Measurements from ENCODE around the gene EFNB3. TPM values are rescaled to one million over a fixed set of nuclear protein-coding genes. Genes with fewer than 3 reads are reported as not detected.

EFNB3 gene
- polyA plus RNA-seq, 1 donor from 2014 or later, result 36.4 TPM

DNA sequence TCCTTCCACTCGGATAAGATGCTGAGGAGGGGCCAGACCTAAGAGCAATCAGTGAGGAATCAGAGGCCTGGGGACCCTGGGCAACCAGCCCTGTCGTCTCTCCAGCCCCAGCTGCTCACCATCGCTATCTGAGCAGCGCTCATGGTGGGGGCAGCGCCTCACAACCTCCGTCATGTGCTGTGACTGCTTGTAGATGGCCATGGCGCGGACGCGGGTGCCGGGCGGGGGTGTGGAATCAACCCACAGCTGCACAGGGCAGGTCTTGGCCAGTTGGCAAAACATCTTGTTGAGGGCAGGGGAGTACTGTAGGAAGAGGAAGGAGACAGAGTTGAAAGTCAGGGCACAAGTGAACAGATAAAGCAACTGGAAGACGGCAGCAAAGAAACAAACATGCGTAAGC is 30.1 kb upstream of the EFNB3 start:
- no peak overlapping the region for H3K4me3 ChIP-seq (ENCODE audit: low read length)
- no peaks in the 10 kb centered on the region for H3K9me3 ChIP-seq (ENCODE audit: low read length)
- no peaks in the 10 kb centered on the region for H3K9me2 ChIP-seq (ENCODE audit: insufficient read depth, low read length)
- H3K4me2 ChIP-seq (ENCODE audit: low read length), result no peak overlapping the region
- TF ChIP-seq TAF1 (IDR thresholded peaks at IDR 0.05; ENCODE audit: low read depth) (no peak), CTCF (IDR thresholded peaks at IDR 0.05; ENCODE audit: poor library complexity, severe bottlenecking) (no peak), POLR2AphosphoS5 (IDR thresholded peaks at IDR 0.05) (no peak), EZH2 (IDR thresholded peaks at IDR 0.05; ENCODE audit: borderline replicate concordance, insufficient read depth, low read length, poor library complexity, severe bottlenecking) (no peak), SMC3 (conservative IDR thresholded peaks at IDR 0.05; ENCODE audit: poor library complexity) (no peak), EP300 (conservative IDR thresholded peaks at IDR 0.05; ENCODE audit: poor library complexity, severe bottlenecking) (no peak), MXI1 (conservative IDR thresholded peaks at IDR 0.05; ENCODE audit: poor library complexity, severe bottlenecking) (no peak), RAD21 (conservative IDR thresholded peaks at IDR 0.05) (no peak)
- TF ChIP-seq, protein P1, sequence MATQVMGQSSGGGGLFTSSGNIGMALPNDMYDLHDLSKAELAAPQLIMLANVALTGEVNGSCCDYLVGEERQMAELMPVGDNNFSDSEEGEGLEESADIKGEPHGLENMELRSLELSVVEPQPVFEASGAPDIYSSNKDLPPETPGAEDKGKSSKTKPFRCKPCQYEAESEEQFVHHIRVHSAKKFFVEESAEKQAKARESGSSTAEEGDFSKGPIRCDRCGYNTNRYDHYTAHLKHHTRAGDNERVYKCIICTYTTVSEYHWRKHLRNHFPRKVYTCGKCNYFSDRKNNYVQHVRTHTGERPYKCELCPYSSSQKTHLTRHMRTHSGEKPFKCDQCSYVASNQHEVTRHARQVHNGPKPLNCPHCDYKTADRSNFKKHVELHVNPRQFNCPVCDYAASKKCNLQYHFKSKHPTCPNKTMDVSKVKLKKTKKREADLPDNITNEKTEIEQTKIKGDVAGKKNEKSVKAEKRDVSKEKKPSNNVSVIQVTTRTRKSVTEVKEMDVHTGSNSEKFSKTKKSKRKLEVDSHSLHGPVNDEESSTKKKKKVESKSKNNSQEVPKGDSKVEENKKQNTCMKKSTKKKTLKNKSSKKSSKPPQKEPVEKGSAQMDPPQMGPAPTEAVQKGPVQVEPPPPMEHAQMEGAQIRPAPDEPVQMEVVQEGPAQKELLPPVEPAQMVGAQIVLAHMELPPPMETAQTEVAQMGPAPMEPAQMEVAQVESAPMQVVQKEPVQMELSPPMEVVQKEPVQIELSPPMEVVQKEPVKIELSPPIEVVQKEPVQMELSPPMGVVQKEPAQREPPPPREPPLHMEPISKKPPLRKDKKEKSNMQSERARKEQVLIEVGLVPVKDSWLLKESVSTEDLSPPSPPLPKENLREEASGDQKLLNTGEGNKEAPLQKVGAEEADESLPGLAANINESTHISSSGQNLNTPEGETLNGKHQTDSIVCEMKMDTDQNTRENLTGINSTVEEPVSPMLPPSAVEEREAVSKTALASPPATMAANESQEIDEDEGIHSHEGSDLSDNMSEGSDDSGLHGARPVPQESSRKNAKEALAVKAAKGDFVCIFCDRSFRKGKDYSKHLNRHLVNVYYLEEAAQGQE (IDR thresholded peaks at IDR 0.05; ENCODE audit: borderline replicate concordance), result no peak
- no peaks in the 10 kb centered on the region for H3K79me2 ChIP-seq (replicated peaks; ENCODE audit: insufficient read depth, low read length)
- peaks cover 11% of the 10 kb centered on the region for H3K36me3 ChIP-seq (ENCODE audit: insufficient read depth, low read length)
- H3K27ac ChIP-seq (ENCODE audit: low read length), result no peak overlapping the region
- H2AFZ ChIP-seq (ENCODE audit: low read depth, low read length), result no peak overlapping the region
- no peaks in the 10 kb centered on the region for H3F3A ChIP-seq (ENCODE audit: insufficient read depth, low read length, poor library complexity, severe bottlenecking)
- no peaks in the 10 kb centered on the region for H4K20me1 ChIP-seq (ENCODE audit: insufficient read depth)
- no peaks in the 10 kb centered on the region for H3K27me3 ChIP-seq (ENCODE audit: insufficient read depth, low read depth, low read length)
- no peak overlapping the region for H3K9ac ChIP-seq (ENCODE audit: low read length)

GRCh38 chr17:7676533-7676932 is 28.5 kb upstream of the EFNB3 start:
- Histone ChIP-seq H2AFZ (ENCODE audit: low read depth, low read length) (no peak overlapping the region), H3K9me2 (ENCODE audit: insufficient read depth, low read length) (no peaks in the 10 kb centered on the region), H3K4me2 (ENCODE audit: low read length) (no peak overlapping the region), H3K9me3 (ENCODE audit: low read length) (no peaks in the 10 kb centered on the region), H3F3A (ENCODE audit: insufficient read depth, low read length, poor library complexity, severe bottlenecking) (no peaks in the 10 kb centered on the region), H3K4me3 (ENCODE audit: low read length) (no peak overlapping the region), H4K20me1 (ENCODE audit: insufficient read depth) (no peaks in the 10 kb centered on the region), H3K27me3 (ENCODE audit: insufficient read depth, low read depth, low read length) (no peaks in the 10 kb centered on the region), H3K79me2 (replicated peaks; ENCODE audit: insufficient read depth, low read length) (no peaks in the 10 kb centered on the region), H3K36me3 (ENCODE audit: insufficient read depth, low read length) (peaks cover 11% of the 10 kb centered on the region), H3K9ac (ENCODE audit: low read length) (no peak overlapping the region), H3K27ac (ENCODE audit: low read length) (no peak overlapping the region)
- TF ChIP-seq, protein P1 (IDR thresholded peaks at IDR 0.05; ENCODE audit: borderline replicate concordance), result no peak
- TF ChIP-seq SMC3 (conservative IDR thresholded peaks at IDR 0.05; ENCODE audit: poor library complexity) (no peak), TAF1 (IDR thresholded peaks at IDR 0.05; ENCODE audit: low read depth) (no peak), EP300 (conservative IDR thresholded peaks at IDR 0.05; ENCODE audit: poor library complexity, severe bottlenecking) (no peak), EZH2 (IDR thresholded peaks at IDR 0.05; ENCODE audit: borderline replicate concordance, insufficient read depth, low read length, poor library complexity, severe bottlenecking) (no peak), POLR2AphosphoS5 (IDR thresholded peaks at IDR 0.05) (no peak), RAD21 (conservative IDR thresholded peaks at IDR 0.05) (no peak), MXI1 (conservative IDR thresholded peaks at IDR 0.05; ENCODE audit: poor library complexity, severe bottlenecking) (no peak), CTCF (IDR thresholded peaks at IDR 0.05; ENCODE audit: poor library complexity, severe bottlenecking) (no peak)
